Peyer's patch (tissue), 4 donors: ENCODE results near the gene C4orf54.

ENCODE experiments used
- CTCF ChIP-seq, 6 experiments: fragments of 450-650 bp in 4 of 6; fragments of 200-600 bp in 2 of 6; sonication (generic) in 1 of 6; IDR thresholded peaks; one replicate each; pipeline ENCODE4 v1.5.1; 2017 to 2019; ENCODE audit warnings: antibody characterized with exemption in 6 of 6, mild to moderate bottlenecking in 3 of 6, moderate library complexity in 1 of 6
- POLR2A ChIP-seq, 2 donors: fragments of 450-650 bp; IDR thresholded peaks; one replicate each; pipeline ENCODE4 v1.5.1; 2017; ENCODE audit warnings: antibody characterized with exemption in 2 of 2, mild to moderate bottlenecking in 2 of 2, moderate library complexity in 2 of 2

GRCh38 chr4:99690472-99690871, 32.8 kb upstream of the C4orf54 start:
- TF ChIP-seq CTCF (IDR thresholded peaks at IDR 0.05) (no peak), POLR2A (IDR thresholded peaks at IDR 0.05) (no peak)
